Middle frontal gyrus (tissue), 1 donor: Measurements from ENCODE around the gene ZNF302.
"Not testable (repeated sequence)": the region's sequence is repeated elsewhere in the genome, so short reads cannot be mapped to it uniquely, and the experiment has no call there.

Source experiments
- DNase-seq: peaks from one replicate; pipeline ENCODE4 v3.0.0-alpha.2; 2015; ENCODE audit warnings: low spot score; ENCODE audit errors: extremely low spot score

ZNF302 gene

GRCh38 chr19:34671972-34672371 is 5.5 kb upstream of the ZNF302 start:
- DNase-seq: no peak

GRCh38 chr19:34673590-34673989 is 3.9 kb upstream of the ZNF302 start:
- no peak for DNase-seq

GRCh38 chr19:34675250-34675649 is 2.2 kb upstream of the ZNF302 start:
- no peak for DNase-seq

- no peak for DNase-seq
These were observed 1.6 kb upstream of the ZNF302 start for GRCh38 chr19:34675919-34676318.

GRCh38 chr19:34676697-34677385 is 637 bp upstream of the ZNF302 start, which contains the start of gene SCGB2B2:
TSS of gene SCGB2B2 (minus strand) at chr19:34677159. CDS start at chr19:34594563, 82,596 bp downstream.
- peak; percentile 77 for DNase-seq

DNA sequence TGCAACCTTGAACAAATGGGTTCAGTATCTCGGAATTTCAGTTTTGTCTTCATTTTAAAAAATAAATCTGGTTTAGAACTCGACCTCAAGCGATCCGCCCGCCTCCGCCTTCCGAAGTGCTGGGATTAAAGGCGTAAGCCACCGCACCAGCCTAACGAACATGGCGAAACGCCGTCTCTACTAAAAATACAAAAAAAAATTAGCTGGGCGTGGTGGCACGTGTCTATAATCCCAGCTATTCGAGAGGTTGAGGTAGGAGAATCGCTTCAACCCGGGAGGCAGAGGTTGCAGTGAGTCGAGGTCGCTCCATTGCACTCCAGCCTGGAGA is 571 bp downstream of the ZNF302 start:
- DNase-seq: no peak

DNA sequence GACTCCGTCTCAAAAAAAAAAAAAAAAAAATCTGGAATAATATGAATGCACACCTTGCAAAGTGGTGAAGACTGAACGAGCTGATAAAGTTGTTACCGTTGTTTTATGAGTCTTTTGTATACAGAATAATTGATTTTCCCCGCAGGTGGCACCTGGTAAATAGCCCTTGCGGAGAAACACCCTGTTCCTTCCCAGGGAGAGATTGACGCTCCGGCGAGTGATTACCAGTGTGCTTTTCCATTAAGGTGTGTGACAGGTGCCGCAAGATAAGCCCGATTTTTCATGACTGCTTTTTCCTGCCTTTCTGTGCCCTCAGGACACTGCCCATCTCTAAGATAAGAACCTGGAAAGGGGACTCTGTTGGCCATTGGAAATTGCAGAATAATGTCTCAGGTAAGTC is 943 bp downstream of the ZNF302 start:
- no peak for DNase-seq

DNA sequence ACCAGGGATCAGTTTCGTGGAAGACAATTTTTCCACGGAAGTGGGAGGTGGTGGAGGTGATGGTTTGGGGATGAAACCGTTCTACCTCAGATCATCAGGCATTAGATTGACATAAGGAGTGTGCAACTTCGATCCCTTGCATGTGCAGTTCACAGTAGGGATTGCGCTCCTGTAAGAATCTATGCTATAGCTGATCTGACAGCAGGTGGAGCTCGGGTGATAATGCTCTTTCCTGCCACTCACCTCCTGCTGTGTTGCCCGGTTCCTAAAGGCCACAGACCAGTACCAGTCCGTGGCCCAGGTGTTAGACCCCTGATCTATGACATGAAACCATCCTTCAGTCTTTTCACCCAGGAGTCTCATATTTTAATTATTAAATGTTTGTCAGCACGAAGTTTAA is 4.0 kb downstream of the ZNF302 start:
- no peak for DNase-seq

DNA sequence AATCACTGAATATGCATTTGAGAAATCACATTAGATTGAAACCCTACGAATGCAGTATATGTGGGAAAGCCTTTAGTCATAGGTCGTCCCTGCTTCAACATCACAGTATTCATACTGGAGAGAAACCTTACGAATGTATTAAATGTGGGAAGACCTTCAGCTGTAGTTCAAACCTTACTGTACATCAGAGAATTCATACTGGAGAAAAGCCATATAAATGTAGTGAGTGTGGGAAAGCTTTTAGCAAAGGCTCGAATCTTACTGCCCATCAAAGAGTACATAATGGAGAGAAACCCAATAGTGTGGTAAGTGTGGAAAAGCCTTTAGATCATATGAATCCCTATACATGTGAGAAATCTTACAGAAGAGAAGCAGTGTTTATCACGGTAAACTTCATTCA is 7.8 kb downstream of the ZNF302 start:
- not testable (repeated sequence) for DNase-seq

DNA sequence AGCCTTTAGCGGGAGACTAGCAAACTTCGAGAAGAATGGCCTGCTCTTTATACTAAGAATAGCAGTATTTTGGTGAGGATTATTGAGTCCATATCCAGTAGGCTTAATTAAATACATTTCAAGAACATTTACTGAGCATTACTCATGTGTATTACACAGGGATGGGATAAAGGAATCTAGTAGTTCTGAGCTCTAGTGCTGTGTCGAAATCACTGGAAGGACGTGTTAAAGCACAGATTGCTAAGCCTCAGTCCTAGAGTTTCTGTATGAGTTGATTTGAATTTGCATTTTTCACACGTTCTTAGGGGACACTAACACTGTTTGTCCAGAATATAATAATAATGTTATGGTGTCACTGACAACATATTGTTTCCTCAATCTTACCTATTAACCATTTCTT is 9.0 kb downstream of the ZNF302 start:
- no peak for DNase-seq

DNA sequence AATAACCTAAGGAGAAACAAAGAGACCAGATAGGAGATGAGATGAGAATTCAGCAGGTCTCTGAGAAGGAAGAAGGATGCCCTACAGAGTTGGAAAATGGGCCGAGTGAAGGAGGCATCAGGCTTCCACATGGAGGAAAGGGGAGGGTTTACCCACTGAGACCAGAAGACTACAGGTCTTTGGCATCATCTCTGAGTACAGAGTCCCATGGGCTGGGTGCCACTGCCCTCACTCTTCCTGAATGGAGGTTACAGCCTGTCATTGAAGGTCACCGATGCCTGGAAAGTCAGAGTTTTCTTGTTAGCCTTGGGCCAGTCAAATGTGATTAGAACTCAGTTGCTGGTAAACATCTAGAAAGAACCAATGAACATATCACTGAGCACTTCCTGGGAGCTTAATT is 9.9 kb downstream of the ZNF302 start:
- DNase-seq: no peak

DNA sequence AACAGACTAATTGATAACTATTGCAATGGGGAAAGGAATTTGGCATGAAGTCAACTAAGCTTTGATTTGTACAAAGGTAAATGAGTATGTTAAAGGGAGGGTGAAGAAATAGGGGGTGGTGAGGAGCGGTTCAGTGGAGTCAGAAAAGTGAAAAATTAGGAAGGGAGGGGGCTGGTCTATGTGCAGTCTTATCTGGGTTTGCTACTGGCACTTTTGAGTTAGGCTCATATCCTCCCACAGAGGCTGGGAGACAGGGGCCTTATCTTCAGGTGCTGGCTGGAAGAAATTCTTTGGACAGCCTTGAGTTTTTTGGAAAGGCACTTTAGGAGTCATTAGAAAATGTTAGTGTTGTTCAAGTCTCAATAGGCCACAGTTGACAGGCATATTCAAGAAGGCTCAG is 11.1 kb downstream of the ZNF302 start:
- no peak for DNase-seq

GRCh38 chr19:34690372-34690771 is 12.9 kb downstream of the ZNF302 start:
- DNase-seq: no peak

GRCh38 chr19:34692549-34692948 is 15.1 kb downstream of the ZNF302 start:
- no peak for DNase-seq

GRCh38 chr19:34707661-34708060 is 30.2 kb downstream of the ZNF302 start:
- DNase-seq: no peak

- no peak for DNase-seq
These were observed 34.4 kb downstream of the ZNF302 start for GRCh38 chr19:34711890-34712289.

- DNase-seq: peak; percentile 40
These were observed 35.1 kb downstream of the ZNF302 start for GRCh38 chr19:34712395-34713261.

GRCh38 chr19:34713262-34713637 is 35.8 kb downstream of the ZNF302 start:
- no peak for DNase-seq

DNA sequence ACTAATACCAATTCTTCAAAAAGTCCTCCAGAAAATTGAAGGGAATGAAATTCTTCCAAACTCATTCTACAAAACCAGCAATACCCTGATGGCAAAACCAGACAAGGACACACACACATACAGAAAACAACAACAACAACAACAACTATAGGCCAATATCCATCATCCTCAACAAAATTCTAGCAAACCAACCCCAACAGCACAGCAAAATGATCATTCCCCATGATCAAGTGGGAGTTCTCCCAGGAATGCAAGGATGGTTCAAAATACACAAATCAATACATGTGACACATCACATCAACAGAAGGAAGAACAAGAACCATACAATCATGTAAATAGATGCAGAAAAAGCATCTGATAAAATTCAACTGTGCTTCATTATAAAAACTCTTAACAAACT is 37.9 kb downstream of the ZNF302 start:
- DNase-seq: no peak

DNA sequence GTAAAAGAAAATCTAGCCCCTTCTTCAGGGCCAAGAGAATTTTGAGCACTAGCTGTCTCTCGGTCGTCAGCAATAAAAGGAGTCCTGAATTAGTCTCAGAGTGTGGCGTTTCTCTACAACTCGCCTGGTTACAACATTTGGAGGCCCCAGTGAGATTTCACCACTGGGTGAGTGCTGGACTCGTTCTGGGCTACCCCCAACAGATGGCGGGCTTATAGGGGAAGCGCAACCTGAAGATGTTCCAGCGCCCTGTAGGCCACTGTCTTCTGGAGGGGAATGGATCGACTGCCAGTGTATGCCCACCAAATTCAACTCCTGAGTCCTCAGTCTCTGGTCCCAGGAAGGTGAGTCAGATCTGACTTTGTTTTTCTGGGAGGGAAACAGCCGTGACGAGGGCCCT is 44.9 kb downstream of the ZNF302 start:
- DNase-seq: no peak

GRCh38 chr19:34725400-34725799 is 47.9 kb downstream of the ZNF302 start:
- no peak for DNase-seq

DNA sequence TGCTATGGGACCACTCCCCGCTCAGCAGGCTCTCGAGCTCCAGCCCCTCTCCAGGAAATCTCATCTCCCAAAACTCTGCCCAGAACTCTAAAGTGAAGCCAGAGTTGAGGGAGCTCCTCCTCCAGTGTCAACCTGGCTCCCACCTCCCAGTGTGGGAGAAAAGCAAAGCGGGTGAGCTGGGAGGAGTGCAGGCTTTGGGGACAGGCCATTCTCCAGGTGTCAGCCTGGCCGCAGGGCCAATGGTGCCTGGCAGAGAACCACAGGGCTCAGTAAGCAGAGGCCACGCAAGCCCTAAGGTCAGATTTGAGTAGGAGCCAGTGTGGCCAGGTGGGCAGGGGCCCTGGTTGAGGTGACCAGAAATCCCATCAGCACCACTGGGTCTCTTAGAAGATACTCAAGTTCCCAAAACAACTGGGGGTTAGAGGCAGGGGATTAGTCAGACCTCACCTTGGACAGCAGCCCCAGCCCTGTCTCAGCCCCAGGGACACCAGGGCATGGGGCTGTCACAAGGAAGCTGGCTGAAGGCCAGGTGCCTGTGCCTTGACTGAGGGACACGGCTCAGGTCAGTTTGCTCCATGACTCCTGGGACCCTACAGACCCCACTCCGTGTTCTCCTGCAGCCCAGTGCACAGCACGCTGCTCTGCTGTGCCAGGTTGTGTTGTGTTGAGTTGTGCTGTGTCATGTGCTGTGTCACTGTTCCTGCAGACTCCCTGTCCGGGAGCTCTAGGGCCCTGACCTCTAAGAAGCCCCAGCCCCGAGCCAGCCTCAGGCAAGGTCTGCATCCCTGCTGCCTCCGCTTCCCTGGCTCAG is 53.7 kb downstream of the ZNF302 start:
- no peak for DNase-seq
